ENCODE results near the gene SUGP1. TPM values are rescaled to one million over a fixed set of nuclear protein-coding genes. Genes with fewer than 3 reads are reported as not detected.

SUGP1 gene
- total RNA-seq, 1 donor from 2014 or later: 59.1 TPM

GRCh38 chr19:19300613-19301012 lies 19.7 kb downstream of the SUGP1 start:
- no peaks in the 10 kb centered on the region for H3K27me3 Mint-ChIP-seq (ENCODE audit: low read depth, unreplicated experiment)
- no peak overlapping the region for H3K4me3 ChIP-seq (ENCODE audit: insufficient read depth, low read depth, low read length)
- H2AFZ ChIP-seq (ENCODE audit: low read depth, low read length): no peak overlapping the region
- no peak overlapping the region for H3K27ac ChIP-seq (ENCODE audit: low read depth, low read length)
- H3K4me1 Mint-ChIP-seq (ENCODE audit: low read depth, unreplicated experiment): no peaks in the 10 kb centered on the region
- H3K4me1 ChIP-seq (ENCODE audit: insufficient read depth, low read length): no peaks in the 10 kb centered on the region
- no peak for DNase-seq (ENCODE audit: low read depth)
- H3K9me3 Mint-ChIP-seq (ENCODE audit: unreplicated experiment): no peaks in the 10 kb centered on the region
- TF ChIP-seq EZH2 (IDR thresholded peaks at IDR 0.05; ENCODE audit: insufficient read depth, low read length) (no peak), CTCF (IDR thresholded peaks at IDR 0.05; ENCODE audit: insufficient read depth, low read depth, low read length) (no peak)
- no peak overlapping the region for H3K4me2 ChIP-seq (ENCODE audit: low read length)
- no peak overlapping the region for H3K9ac ChIP-seq (ENCODE audit: low read length)
- H3K36me3 Mint-ChIP-seq (ENCODE audit: low read depth, unreplicated experiment): peaks cover 14% of the 10 kb centered on the region
- H3K27me3 ChIP-seq (ENCODE audit: insufficient read depth, low read length): no peaks in the 10 kb centered on the region
- no peaks in the 10 kb centered on the region for H3K79me2 ChIP-seq (ENCODE audit: insufficient read depth, low read length)
- no peak overlapping the region for H3K27ac Mint-ChIP-seq (ENCODE audit: unreplicated experiment)
- no peaks in the 10 kb centered on the region for H3K9me3 ChIP-seq (ENCODE audit: insufficient read depth, low read depth, low read length)
- FAIRE-seq: no peak
- H4K20me1 ChIP-seq (ENCODE audit: insufficient read depth, low read length): peaks cover 18% of the 10 kb centered on the region
- no peak overlapping the region for H3K4me3 Mint-ChIP-seq (ENCODE audit: unreplicated experiment)
- peaks cover 11% of the 10 kb centered on the region for H3K36me3 ChIP-seq (ENCODE audit: insufficient read depth, low read length)

- no peak overlapping the region for H3K4me3 Mint-ChIP-seq (ENCODE audit: unreplicated experiment)
- Histone ChIP-seq H4K20me1 (ENCODE audit: insufficient read depth, low read length) (peaks cover 2% of the 10 kb centered on the region), H3K9ac (ENCODE audit: low read length) (no peak overlapping the region), H3K79me2 (ENCODE audit: insufficient read depth, low read length) (no peaks in the 10 kb centered on the region), H3K4me3 (ENCODE audit: insufficient read depth, low read depth, low read length) (no peak overlapping the region), H3K36me3 (ENCODE audit: insufficient read depth, low read length) (peaks cover 13% of the 10 kb centered on the region), H3K4me2 (ENCODE audit: low read length) (no peak overlapping the region), H3K9me3 (ENCODE audit: insufficient read depth, low read depth, low read length) (no peaks in the 10 kb centered on the region), H3K27me3 (ENCODE audit: insufficient read depth, low read length) (no peaks in the 10 kb centered on the region), H3K27ac (ENCODE audit: low read depth, low read length) (no peak overlapping the region), H3K4me1 (ENCODE audit: insufficient read depth, low read length) (no peaks in the 10 kb centered on the region), H2AFZ (ENCODE audit: low read depth, low read length) (no peak overlapping the region)
- H3K27me3 Mint-ChIP-seq (ENCODE audit: low read depth, unreplicated experiment): no peaks in the 10 kb centered on the region
- TF ChIP-seq CTCF (IDR thresholded peaks at IDR 0.05; ENCODE audit: insufficient read depth, low read depth, low read length) (no peak), EZH2 (IDR thresholded peaks at IDR 0.05; ENCODE audit: insufficient read depth, low read length) (no peak)
- FAIRE-seq: no peak
- no peaks in the 10 kb centered on the region for H3K9me3 Mint-ChIP-seq (ENCODE audit: unreplicated experiment)
- H3K36me3 Mint-ChIP-seq (ENCODE audit: low read depth, unreplicated experiment): peaks cover 20% of the 10 kb centered on the region
- DNase-seq (ENCODE audit: low read depth): no peak
- no peak overlapping the region for H3K27ac Mint-ChIP-seq (ENCODE audit: unreplicated experiment)
- H3K4me1 Mint-ChIP-seq (ENCODE audit: low read depth, unreplicated experiment): no peaks in the 10 kb centered on the region
Measured at GRCh38 chr19:19297759-19298158, 22.6 kb downstream of the SUGP1 start.

- Histone ChIP-seq H3K4me2 (ENCODE audit: low read length) (no peak overlapping the region), H3K79me2 (ENCODE audit: insufficient read depth, low read length) (no peaks in the 10 kb centered on the region), H3K27ac (ENCODE audit: low read depth, low read length) (no peak overlapping the region), H3K4me3 (ENCODE audit: insufficient read depth, low read depth, low read length) (no peak overlapping the region), H2AFZ (ENCODE audit: low read depth, low read length) (no peak overlapping the region), H3K9me3 (ENCODE audit: insufficient read depth, low read depth, low read length) (no peaks in the 10 kb centered on the region), H3K9ac (ENCODE audit: low read length) (no peak overlapping the region), H3K27me3 (ENCODE audit: insufficient read depth, low read length) (no peaks in the 10 kb centered on the region), H3K4me1 (ENCODE audit: insufficient read depth, low read length) (no peaks in the 10 kb centered on the region), H4K20me1 (ENCODE audit: insufficient read depth, low read length) (peaks cover 2% of the 10 kb centered on the region), H3K36me3 (ENCODE audit: insufficient read depth, low read length) (peaks cover 12% of the 10 kb centered on the region)
- H3K4me1 Mint-ChIP-seq (ENCODE audit: low read depth, unreplicated experiment): no peaks in the 10 kb centered on the region
- H3K36me3 Mint-ChIP-seq (ENCODE audit: low read depth, unreplicated experiment): peaks cover 21% of the 10 kb centered on the region
- TF ChIP-seq CTCF (IDR thresholded peaks at IDR 0.05; ENCODE audit: insufficient read depth, low read depth, low read length): no peak
- no peak for TF ChIP-seq EZH2 (IDR thresholded peaks at IDR 0.05; ENCODE audit: insufficient read depth, low read length)
- H3K27ac Mint-ChIP-seq (ENCODE audit: unreplicated experiment): no peak overlapping the region
- no peaks in the 10 kb centered on the region for H3K9me3 Mint-ChIP-seq (ENCODE audit: unreplicated experiment)
- no peak overlapping the region for H3K4me3 Mint-ChIP-seq (ENCODE audit: unreplicated experiment)
- H3K27me3 Mint-ChIP-seq (ENCODE audit: low read depth, unreplicated experiment): no peaks in the 10 kb centered on the region
- FAIRE-seq: no peak
- no peak for DNase-seq (ENCODE audit: low read depth)
Measured at GRCh38 chr19:19296953-19297689, 23.2 kb downstream of the SUGP1 start.

All from astrocyte (in vitro differentiated cells and primary cell).